SJSA1 (cell line): ENCODE measurements around the gene NEURL2. TPM values are rescaled to one million over a fixed set of nuclear protein-coding genes. Genes with fewer than 3 reads are reported as not detected.
"Not testable (repeated sequence)": the region's sequence is repeated elsewhere in the genome, so short reads cannot be mapped to it uniquely, and the experiment has no call there.

Experiments used
- DNase-seq, 2 experiments: peaks; one replicate each; pipeline ENCODE4 v3.0.0-alpha.2; 2015 to 2020; ENCODE audit warnings: low spot score in 2 of 2, low read depth in 1 of 2
- H3K27ac ChIP-seq: fragments of 250-450 bp; sonication (Bioruptor Pico); 2 replicates; pipeline ENCODE4 v1.5.1; 2020; ENCODE audit warnings: mild to moderate bottlenecking, moderate library complexity
- H3K27me3 ChIP-seq: fragments of 250-450 bp; sonication (Bioruptor Pico); replicated peaks from 2 replicates; pipeline ENCODE4 v1.5.1; 2020; ENCODE audit warnings: mild to moderate bottlenecking, moderate library complexity
- H3K36me3 ChIP-seq: fragments of 250-450 bp; sonication (Bioruptor Pico); 2 replicates; pipeline ENCODE4 v1.5.1; 2020; ENCODE audit warnings: mild to moderate bottlenecking
- H3K4me1 ChIP-seq: fragments of 250-450 bp; sonication (Bioruptor Pico); replicated peaks from 2 replicates; pipeline ENCODE4 v1.6.1; 2021; ENCODE audit warnings: mild to moderate bottlenecking
- H3K4me3 ChIP-seq: fragments of 250-450 bp; sonication (Bioruptor Pico); 2 replicates; pipeline ENCODE4 v1.5.1; 2020; ENCODE audit warnings: mild to moderate bottlenecking
- H3K9me3 ChIP-seq: fragments of 250-450 bp; sonication (Bioruptor Pico); replicated peaks from 2 replicates; pipeline ENCODE4 v1.5.1; 2020; ENCODE audit warnings: mild to moderate bottlenecking
- total RNA-seq: library from RNA; depleted of rRNA; stranded (reverse); fragments of >200 nt; shearing (Covaris generic); gene quantifications from 2 replicates; pipeline ENCODE4 v1.2.3, GENCODE V29; 2014

Gene NEURL2
- total RNA-seq, 1 experiment from 2014 or later: 1.9 TPM

DNA sequence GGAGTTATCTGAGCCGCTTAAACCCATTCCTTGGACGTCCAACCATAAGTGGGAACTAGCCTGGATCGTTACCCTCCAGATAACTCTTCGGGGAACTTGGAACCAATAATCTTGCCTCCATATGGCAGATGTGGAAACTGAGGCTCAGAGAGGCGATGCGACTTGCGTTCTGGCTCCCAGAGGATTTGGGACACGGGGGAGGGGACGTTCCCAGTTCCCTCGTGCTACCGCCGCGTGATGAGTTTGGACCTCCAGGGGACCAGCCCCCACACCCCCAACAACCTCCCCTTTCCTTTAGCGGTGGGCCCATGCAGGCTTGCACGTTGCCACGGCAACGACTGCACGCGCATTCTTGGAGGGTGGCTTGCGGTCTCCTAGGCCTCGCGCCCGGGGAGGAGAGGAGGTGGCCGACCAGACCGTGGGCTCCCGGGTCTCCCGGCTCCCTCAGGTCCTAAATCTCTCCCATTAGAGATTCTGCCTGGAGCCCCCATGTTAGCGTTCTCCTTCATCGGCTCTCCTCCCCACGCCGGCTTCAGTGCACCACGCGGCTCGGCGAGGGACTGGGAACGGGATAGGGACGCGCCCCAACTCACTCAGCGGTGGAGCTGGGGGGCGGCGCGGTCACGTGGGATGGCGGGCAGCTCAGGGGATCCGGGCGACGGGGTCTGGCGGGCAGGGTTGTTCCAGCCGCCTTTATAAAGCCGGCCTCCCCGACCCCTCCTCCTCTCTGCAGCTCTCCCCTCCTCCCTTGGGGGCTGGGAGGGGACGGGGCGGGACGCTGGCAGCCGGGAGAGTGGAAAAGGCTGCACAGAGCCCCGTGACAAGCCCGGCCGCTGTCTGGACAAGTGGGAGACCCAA is 20.7 kb upstream of the NEURL2 start, which contains the start of gene PLTP:
PLTP (minus strand) TSS at position 670 of the 858 bp plus-strand sequence. CDS start 703 bp downstream, outside the sequence.
- Histone ChIP-seq H3K9me3 (no peaks in the 10 kb centered on the region), H3K27ac (no peak within 1 kb of the TSS), H3K4me3 (peak within 1 kb of the TSS; percentile 27), H3K27me3 (no peaks in the 10 kb centered on the region), H3K4me1 (peaks cover 13% of the 10 kb centered on the region), H3K36me3 (no peaks in the 10 kb centered on the region)
- peak; percentile 56 to 74 for DNase-seq

- peak; percentile 94 to 99 for DNase-seq
- H3K27me3 ChIP-seq: no peaks in the 10 kb centered on the region
- H3K4me3 ChIP-seq: peak overlapping the region; percentile 27
- H3K27ac ChIP-seq: no peak overlapping the region
- peaks cover 16% of the 10 kb centered on the region for H3K4me1 ChIP-seq
- H3K9me3 ChIP-seq: no peaks in the 10 kb centered on the region
- no peaks in the 10 kb centered on the region for H3K36me3 ChIP-seq
Measured at GRCh38 chr20:45910670-45911485, 19.9 kb upstream of the NEURL2 start.

- peaks cover 22% of the 10 kb centered on the region for H3K4me1 ChIP-seq
- H3K36me3 ChIP-seq: no peaks in the 10 kb centered on the region
- no peak overlapping the region for H3K27ac ChIP-seq
- no peak overlapping the region for H3K4me3 ChIP-seq
- H3K9me3 ChIP-seq: no peaks in the 10 kb centered on the region
- no peaks in the 10 kb centered on the region for H3K27me3 ChIP-seq
- DNase-seq: no peak
Measured at GRCh38 chr20:45909817-45910669, 19.0 kb upstream of the NEURL2 start.

DNA sequence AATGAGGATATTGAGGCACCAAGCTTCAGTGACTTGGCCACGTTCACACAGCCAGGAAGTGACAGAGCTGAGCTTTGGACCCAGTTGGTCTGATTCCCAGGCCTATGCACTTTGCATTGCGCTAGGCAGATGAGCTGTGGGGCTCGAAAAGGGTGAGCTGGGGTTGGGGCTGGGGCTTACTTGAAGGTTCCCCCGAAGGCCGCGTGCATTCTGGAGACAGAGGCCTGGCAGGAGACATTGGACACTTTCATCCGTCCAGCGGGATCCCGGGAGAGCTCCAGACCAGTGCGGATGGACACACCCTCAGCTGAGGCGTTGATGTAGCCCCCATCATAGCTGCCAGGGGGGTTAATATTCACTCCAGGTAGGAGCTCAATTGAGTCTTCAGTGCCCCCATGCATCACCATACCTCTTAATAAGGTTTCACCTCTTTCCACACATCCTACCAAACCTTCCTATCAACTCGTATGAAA is 18.4 kb upstream of the NEURL2 start:
- Histone ChIP-seq H3K9me3 (no peaks in the 10 kb centered on the region), H3K27me3 (no peaks in the 10 kb centered on the region), H3K27ac (no peak overlapping the region), H3K4me3 (no peak overlapping the region), H3K36me3 (no peaks in the 10 kb centered on the region), H3K4me1 (peaks cover 22% of the 10 kb centered on the region)
- no peak for DNase-seq

DNA sequence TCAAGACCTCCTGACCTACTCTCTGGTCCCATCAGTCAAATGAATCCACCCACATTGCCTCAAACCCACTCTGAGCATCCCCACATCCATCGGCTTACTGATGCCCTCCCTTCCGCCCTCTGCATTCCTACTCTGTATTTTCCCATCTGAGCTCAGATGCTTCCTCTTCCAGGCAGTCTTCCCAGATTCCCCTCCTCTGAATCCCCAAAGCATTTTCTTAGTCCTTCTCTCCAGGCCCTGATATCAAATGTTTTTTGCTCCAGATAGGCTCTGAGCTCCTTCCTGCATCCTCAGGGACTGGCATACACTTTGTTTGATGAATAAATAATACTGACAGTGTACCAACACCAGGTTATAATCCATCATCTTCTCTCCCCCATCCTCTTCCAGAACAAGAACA is 17.1 kb upstream of the NEURL2 start:
- Histone ChIP-seq H3K4me1 (peaks cover 22% of the 10 kb centered on the region), H3K27ac (no peak overlapping the region), H3K27me3 (no peaks in the 10 kb centered on the region), H3K9me3 (no peaks in the 10 kb centered on the region), H3K36me3 (no peaks in the 10 kb centered on the region), H3K4me3 (no peak overlapping the region)
- DNase-seq: no peak

DNA sequence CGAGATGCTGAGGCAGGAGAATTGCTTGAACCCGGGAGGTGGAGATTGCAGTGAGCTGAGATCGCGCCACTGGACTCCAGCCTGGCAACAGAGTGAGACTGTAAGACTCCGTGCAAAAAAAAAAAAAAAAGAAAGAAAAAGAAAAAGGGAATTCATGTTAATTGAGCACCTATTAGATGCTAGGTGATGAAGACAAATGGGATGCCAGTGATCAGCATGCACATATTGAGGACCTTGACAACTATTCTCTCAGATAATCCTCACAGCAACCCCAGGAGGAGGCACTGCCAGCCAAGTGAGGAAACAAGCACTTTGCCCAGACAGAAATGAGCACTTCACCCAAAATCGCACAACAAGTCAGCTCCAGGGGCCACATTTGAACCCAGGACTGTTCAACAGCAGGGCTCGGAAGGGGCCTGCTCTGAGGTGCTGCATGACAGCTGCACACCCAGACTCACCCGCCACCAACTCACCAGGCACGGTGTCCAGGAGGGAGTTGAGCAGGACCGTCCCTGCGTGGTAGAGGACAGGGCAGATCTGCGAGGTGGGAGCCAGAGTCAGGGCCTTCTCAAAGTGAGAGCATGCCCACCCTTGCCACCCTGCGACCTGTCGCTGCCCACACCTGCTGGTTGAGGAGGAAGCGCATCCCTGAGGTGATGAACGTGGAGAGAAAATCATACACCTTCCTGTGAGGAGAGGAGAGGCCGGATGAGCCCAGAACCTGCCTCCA is 16.4 kb upstream of the NEURL2 start:
- Histone ChIP-seq H3K4me3 (no peak overlapping the region), H3K27me3 (no peaks in the 10 kb centered on the region), H3K9me3 (no peaks in the 10 kb centered on the region), H3K27ac (no peak overlapping the region), H3K4me1 (peaks cover 22% of the 10 kb centered on the region), H3K36me3 (no peaks in the 10 kb centered on the region)
- DNase-seq: no peak

- peak; percentile 33 to 64 for DNase-seq
- H3K4me3 ChIP-seq: no peak overlapping the region
- no peaks in the 10 kb centered on the region for H3K9me3 ChIP-seq
- no peaks in the 10 kb centered on the region for H3K36me3 ChIP-seq
- H3K27ac ChIP-seq: no peak overlapping the region
- peaks cover 9% of the 10 kb centered on the region for H3K4me1 ChIP-seq
- no peaks in the 10 kb centered on the region for H3K27me3 ChIP-seq
Measured at GRCh38 chr20:45905505-45906079, 14.6 kb upstream of the NEURL2 start.

DNA sequence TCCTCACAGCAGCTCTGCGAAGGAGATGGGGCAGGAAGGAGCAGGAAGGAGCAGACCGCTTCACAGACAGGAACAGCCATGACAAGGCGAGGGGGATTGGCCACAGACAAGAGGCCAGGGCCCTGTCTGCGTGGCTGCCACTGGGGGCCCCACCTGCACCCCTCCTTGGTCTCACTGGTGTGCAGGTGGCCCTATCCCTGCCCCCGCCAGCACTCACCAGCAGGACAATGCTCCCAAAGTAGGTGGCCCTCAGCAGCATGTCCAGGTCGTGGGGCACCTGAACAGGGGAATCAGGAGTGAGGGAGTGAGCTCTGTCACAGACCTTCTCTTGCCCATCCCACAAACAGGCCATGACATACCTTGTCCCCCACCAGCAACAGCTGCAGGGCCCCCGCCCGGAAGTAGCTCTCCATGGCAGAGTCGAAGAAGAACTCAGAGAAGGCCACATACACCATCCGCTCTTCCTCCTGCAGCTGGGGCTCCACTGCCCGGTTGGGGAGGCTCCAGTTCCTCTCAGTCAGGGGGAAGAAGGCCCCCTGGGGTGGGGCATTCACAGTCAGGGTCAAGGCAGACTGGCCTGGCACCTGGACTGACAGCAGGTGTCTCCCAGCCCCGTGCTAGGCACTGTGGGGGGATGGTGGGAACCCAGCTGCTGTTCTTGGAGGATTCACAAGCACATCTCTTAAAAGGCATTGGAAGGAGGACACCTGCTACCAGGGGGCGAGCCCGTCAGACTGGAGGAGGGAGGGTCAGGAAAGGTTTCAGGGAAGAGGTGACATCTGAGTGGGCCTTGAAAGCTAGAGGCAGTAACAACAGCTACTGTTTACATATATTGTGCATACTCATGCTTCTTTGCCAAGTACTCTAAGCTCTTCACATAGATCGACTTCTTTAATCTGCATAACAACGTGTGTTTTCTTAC is 13.8 kb upstream of the NEURL2 start:
- no peak overlapping the region for H3K4me3 ChIP-seq
- no peaks in the 10 kb centered on the region for H3K9me3 ChIP-seq
- no peak for DNase-seq
- peaks cover 9% of the 10 kb centered on the region for H3K4me1 ChIP-seq
- H3K27me3 ChIP-seq: no peaks in the 10 kb centered on the region
- no peaks in the 10 kb centered on the region for H3K36me3 ChIP-seq
- no peak overlapping the region for H3K27ac ChIP-seq

DNA sequence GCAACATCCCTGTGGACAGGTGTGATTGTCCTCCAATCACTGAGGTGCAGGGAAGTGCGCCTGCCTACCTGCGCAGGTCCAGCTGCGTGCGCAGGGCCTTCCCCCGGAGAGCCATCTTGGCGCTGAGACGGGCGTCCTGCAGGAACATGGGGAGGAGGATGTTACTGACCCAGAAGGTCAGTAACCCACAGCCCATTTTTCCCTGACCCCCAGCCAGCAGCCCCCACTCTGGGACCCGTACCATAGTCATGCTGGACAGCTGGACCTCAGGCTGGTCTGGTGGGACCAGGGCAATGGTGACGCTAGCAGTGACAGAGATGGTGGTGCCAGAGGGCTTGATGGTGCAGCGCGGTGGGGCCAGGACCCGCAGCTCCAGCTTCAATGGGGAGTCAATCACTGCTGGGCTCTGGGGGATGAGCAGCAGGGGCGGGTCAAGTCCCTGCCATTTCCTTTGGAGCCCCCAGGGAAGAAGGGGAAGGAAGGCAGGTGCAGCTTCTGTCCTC is 11.2 kb upstream of the NEURL2 start:
- Histone ChIP-seq H3K9me3 (no peaks in the 10 kb centered on the region), H3K4me1 (peaks cover 9% of the 10 kb centered on the region), H3K27ac (no peak overlapping the region), H3K27me3 (no peaks in the 10 kb centered on the region), H3K4me3 (no peak overlapping the region), H3K36me3 (peaks cover 7% of the 10 kb centered on the region)
- no peak for DNase-seq

DNA sequence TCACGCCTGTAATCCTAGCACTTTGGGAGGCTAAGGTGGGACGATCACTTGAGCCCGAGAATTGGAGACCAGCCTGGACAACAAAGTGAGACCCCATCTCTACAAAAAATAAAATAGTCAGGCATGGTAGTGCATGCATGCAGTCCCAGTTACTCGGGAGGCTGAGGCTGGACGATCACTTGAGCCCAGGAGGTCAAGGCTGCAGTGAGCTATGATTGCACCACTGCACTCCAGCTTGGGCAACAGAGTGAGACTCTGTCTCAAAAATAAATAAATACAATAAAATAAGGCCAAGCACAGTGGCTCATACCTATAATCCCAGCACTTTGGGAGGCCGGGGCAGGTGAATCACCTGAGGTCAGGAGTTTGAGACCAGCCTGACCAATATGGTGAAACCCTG is 10.3 kb upstream of the NEURL2 start:
- not testable (repeated sequence) for H3K4me3 ChIP-seq, H3K4me1 ChIP-seq, H3K27me3 ChIP-seq, DNase-seq, H3K27ac ChIP-seq, H3K9me3 ChIP-seq
- H3K36me3 ChIP-seq: peaks cover 15% of the 10 kb centered on the region

GRCh38 chr20:45899046-45899835 is 8.2 kb upstream of the NEURL2 start:
- Histone ChIP-seq H3K9me3 (no peaks in the 10 kb centered on the region), H3K4me3 (no peak overlapping the region), H3K36me3 (peaks cover 26% of the 10 kb centered on the region), H3K27ac (no peak overlapping the region), H3K4me1 (no peaks in the 10 kb centered on the region), H3K27me3 (no peaks in the 10 kb centered on the region)
- DNase-seq: no peak
